ENCODE results near the gene ZFYVE1.

ZFYVE1 gene

DNA sequence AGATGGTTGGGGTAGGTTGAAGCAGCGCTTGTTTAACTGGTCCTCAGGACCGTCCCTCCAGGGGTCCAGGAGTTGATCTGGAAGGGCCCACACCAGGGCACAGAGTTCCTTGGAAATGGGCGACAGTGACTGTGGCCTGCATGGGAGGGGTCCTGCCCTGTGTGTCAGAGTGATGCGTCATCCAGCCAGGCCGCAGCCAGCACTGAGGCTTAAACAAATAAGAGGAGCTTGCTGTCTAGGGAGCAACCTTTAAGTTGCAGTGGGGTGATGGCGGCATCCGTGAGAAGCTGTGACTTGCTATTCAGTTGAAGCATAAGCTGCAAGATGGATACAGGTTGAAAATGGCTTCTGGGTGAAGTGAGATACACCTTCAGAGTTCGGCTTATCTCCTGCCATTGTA lies 80.4 kb downstream of the ZFYVE1 start:
- CTCF ChIA-PET = no interaction called here
- TF ChIP-seq L3MBTL2 (conservative IDR thresholded peaks at IDR 0.05) (no peak), LEF1 (IDR thresholded peaks at IDR 0.05; ENCODE audit: borderline replicate concordance) (no peak), SP1 (IDR thresholded peaks at IDR 0.05) (no peak), HDGF (IDR thresholded peaks at IDR 0.05; ENCODE audit: borderline replicate concordance) (no peak), TARDBP (IDR thresholded peaks at IDR 0.05) (no peak), BHLHE40 (IDR thresholded peaks at IDR 0.05; ENCODE audit: borderline replicate concordance) (no peak), FOXK2 (IDR thresholded peaks at IDR 0.05) (no peak), CTBP1 (IDR thresholded peaks at IDR 0.05; ENCODE audit: borderline replicate concordance) (no peak), ARNT (IDR thresholded peaks at IDR 0.05) (no peak), FOXA1 (IDR thresholded peaks at IDR 0.05) (no peak), ZNF384 (IDR thresholded peaks at IDR 0.05) (no peak), ELF4 (IDR thresholded peaks at IDR 0.05) (no peak), NFRKB (IDR thresholded peaks at IDR 0.05) (no peak)
- TF ChIP-seq, protein P1, sequence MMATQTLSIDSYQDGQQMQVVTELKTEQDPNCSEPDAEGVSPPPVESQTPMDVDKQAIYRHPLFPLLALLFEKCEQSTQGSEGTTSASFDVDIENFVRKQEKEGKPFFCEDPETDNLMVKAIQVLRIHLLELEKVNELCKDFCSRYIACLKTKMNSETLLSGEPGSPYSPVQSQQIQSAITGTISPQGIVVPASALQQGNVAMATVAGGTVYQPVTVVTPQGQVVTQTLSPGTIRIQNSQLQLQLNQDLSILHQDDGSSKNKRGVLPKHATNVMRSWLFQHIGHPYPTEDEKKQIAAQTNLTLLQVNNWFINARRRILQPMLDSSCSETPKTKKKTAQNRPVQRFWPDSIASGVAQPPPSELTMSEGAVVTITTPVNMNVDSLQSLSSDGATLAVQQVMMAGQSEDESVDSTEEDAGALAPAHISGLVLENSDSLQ (IDR thresholded peaks at IDR 0.05) = no peak
- DNase-seq (ENCODE audit: extremely low spot score) = no peak
- POLR2A ChIA-PET = no interaction called here

DNA sequence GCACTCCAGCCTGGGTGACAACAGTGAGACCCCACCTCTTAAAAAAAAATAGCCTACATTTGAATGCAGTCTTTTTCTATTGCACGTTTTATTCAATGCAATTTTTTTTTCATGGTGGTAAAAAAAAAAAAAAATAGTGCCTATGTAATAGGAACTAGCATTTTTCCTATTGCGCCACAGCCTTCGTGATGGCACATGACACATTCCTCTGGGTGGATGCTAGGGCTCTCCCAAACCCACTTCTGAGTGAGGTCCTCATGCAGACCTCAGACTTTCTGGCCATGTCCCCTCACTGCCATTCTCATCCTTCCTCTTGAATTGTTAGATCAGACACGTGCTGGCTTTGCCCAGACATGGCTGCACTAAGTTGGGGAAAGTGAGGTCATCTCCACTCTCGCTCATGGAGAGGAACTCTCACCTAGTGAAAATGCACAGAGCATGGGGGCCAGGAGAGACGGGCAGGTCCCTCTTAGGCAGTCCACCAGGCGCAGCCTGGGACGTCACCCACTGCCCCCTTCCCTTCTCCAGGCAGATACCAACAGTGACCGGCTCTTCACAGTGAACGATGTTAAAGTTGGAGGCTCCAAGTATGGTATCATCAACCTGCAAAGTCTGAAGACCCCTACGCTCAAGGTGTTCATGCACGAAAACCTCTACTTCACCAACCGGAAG lies 81.4 kb downstream of the ZFYVE1 start:
- POLR2A ChIA-PET = no interaction called here
- DNase-seq (ENCODE audit: extremely low spot score) = no peak
- CTCF ChIA-PET = no interaction called here
- TF ChIP-seq NFRKB (IDR thresholded peaks at IDR 0.05) (no peak), L3MBTL2 (conservative IDR thresholded peaks at IDR 0.05) (no peak), SUZ12 (IDR thresholded peaks at IDR 0.05) (no peak), FOXM1 (IDR thresholded peaks at IDR 0.05; ENCODE audit: borderline replicate concordance) (no peak), ARNT (IDR thresholded peaks at IDR 0.05) (no peak), ZNF384 (IDR thresholded peaks at IDR 0.05) (no peak), LEF1 (IDR thresholded peaks at IDR 0.05; ENCODE audit: borderline replicate concordance) (no peak), FOXA1 (IDR thresholded peaks at IDR 0.05) (no peak), SP1 (IDR thresholded peaks at IDR 0.05) (no peak), ELF4 (IDR thresholded peaks at IDR 0.05) (no peak), HDGF (IDR thresholded peaks at IDR 0.05; ENCODE audit: borderline replicate concordance) (no peak)
- TF ChIP-seq, protein P1 (IDR thresholded peaks at IDR 0.05) = no peak

DNA sequence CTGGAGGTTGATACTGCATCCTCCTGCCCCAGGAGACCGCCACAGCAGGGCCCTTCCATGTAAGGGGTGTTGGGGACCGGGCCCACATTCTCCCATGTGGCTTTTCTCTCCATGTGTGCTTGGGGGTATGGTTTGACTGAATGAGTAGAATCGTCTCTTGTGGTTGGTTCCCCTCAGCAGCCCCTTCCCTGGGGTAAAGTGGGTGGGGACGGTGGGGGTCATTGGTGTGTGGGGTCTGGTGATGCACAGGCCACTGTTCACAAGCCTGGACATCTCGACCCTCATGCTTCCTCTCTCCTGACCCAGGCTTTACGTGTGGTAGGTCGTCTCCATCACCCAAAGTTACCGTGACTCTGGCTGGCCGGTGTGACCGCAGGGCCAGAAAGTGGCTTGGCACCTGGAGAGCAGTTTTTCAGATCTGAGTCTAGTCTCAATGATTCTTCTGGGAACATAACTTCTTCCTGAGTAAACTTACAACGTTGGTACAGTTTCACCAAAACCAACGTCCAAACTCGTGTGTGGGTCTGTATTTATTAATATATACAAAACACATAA lies 83.0 kb downstream of the ZFYVE1 start:
- POLR2A ChIA-PET = interaction anchor here (0.8 kb wide), 1 partner anchor 431 kb away, joined by 3 read pairs; no protein-coding TSS in a partner anchor
- CTCF ChIA-PET = no interaction called here
- no peak for DNase-seq (ENCODE audit: extremely low spot score)
- TF ChIP-seq LEF1 (IDR thresholded peaks at IDR 0.05; ENCODE audit: borderline replicate concordance) = no peak
- no peak for TF ChIP-seq NFRKB (IDR thresholded peaks at IDR 0.05)
- TF ChIP-seq BHLHE40 (IDR thresholded peaks at IDR 0.05; ENCODE audit: borderline replicate concordance) = no peak
- no peak for TF ChIP-seq FOXA1 (IDR thresholded peaks at IDR 0.05)
- no peak for TF ChIP-seq ARNT (IDR thresholded peaks at IDR 0.05)
- TF ChIP-seq ELF4 (IDR thresholded peaks at IDR 0.05) = no peak
- no peak for TF ChIP-seq TARDBP (IDR thresholded peaks at IDR 0.05)
- no peak for TF ChIP-seq FOXK2 (IDR thresholded peaks at IDR 0.05)
- no peak for TF ChIP-seq FOXM1 (IDR thresholded peaks at IDR 0.05; ENCODE audit: borderline replicate concordance)
- no peak for TF ChIP-seq SUZ12 (IDR thresholded peaks at IDR 0.05)
- TF ChIP-seq L3MBTL2 (conservative IDR thresholded peaks at IDR 0.05) = no peak
- TF ChIP-seq, protein P1 (IDR thresholded peaks at IDR 0.05) = no peak
- no peak for TF ChIP-seq CTBP1 (IDR thresholded peaks at IDR 0.05; ENCODE audit: borderline replicate concordance)

DNA sequence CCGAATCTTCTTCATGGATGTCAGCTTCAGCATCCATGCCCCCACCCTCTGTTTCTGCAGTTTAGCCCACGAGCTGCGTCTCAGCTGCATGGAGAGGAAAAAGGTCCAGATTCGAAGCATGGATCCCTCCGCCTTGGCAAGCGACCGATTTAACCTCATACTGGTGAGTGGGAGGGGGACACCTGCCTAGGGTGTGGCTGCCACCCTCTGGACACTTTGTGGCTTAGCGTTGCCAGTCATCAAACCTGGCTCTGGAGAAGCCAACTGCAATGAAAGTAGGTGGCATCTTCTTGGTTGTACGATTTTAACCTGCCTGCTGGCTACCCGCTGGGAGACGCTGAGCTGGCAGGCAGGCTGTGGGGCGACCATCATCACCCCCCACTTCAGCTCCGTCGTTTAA lies 84.0 kb downstream of the ZFYVE1 start:
- POLR2A ChIA-PET = no interaction called here
- DNase-seq (ENCODE audit: extremely low spot score) = no peak
- TF ChIP-seq HDGF (IDR thresholded peaks at IDR 0.05; ENCODE audit: borderline replicate concordance) (no peak), CTBP1 (IDR thresholded peaks at IDR 0.05; ENCODE audit: borderline replicate concordance) (no peak), BHLHE40 (IDR thresholded peaks at IDR 0.05; ENCODE audit: borderline replicate concordance) (no peak), ZNF384 (IDR thresholded peaks at IDR 0.05) (no peak), FOXM1 (IDR thresholded peaks at IDR 0.05; ENCODE audit: borderline replicate concordance) (no peak), ARNT (IDR thresholded peaks at IDR 0.05) (no peak)
- CTCF ChIA-PET = interaction anchor here (0.8 kb wide), 1 partner anchor 429 kb away, joined by 4 read pairs; no protein-coding TSS in a partner anchor

DNA sequence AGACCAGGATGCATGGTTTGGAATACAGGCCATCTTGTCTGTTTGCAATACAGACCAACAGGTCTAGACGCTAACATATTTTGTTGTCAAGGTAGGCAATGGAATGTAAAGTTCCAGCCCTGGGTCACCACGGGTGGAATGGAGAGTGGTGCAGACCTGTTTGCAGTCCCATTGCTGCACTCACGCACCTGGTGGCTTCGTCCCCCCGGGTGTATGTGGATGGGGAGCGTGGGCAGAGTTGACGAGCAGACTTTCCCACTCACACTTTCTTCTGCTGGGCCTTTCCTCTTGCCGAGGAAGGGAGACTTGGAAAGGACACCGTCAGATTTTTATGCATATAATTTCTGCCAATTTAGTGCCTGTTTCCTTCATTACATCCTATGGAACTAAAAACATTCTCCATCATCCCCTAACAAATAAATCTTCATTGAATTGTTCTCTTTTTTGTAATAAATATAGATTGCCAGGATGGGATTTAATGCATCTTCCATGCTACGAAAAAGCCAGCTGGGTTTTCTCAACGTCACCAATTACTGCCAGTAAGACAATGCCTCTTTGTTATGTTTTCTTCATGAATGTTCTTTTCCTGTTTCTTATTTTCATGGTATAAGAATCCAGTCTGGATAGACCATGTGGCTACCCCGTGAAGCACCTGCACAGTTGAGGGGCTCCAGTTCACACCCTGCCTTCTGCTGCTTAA lies 85.5 kb downstream of the ZFYVE1 start:
- no peak for DNase-seq (ENCODE audit: extremely low spot score)
- CTCF ChIA-PET = no interaction called here
- POLR2A ChIA-PET = no interaction called here
- TF ChIP-seq ARNT (IDR thresholded peaks at IDR 0.05) = no peak
- no peak for TF ChIP-seq SUZ12 (IDR thresholded peaks at IDR 0.05)

DNA sequence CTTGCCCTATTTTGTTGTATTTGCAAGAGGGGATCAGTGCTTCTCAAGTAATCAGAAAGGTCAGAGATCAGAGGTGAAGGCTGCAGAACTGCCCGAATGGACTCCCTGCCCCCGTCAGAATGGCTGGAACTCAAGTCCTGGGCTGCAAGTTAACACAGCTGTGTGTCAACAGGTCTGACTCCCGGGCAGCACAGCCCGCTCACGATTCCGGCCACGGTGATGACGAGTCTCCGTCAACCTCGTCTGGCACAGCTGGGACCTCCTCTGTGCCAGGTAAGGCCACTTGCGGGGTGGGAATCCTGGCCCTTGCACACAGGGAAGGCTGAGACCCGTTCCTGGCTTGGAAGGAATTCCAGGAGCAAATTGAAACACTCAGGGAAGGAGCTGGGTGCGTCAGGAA lies 87.3 kb downstream of the ZFYVE1 start:
- POLR2A ChIA-PET = interaction anchor here (0.8 kb wide), 1 partner anchor 30 kb away, joined by 4 read pairs; no protein-coding TSS in a partner anchor

More for the DNA sequence above, 87.3 kb downstream of the ZFYVE1 start:
- no peak for DNase-seq (ENCODE audit: extremely low spot score)
- TF ChIP-seq ELF4 (IDR thresholded peaks at IDR 0.05) = no peak
- TF ChIP-seq L3MBTL2 (conservative IDR thresholded peaks at IDR 0.05) = no peak
- no peak for TF ChIP-seq BHLHE40 (IDR thresholded peaks at IDR 0.05; ENCODE audit: borderline replicate concordance)
- TF ChIP-seq FOXM1 (IDR thresholded peaks at IDR 0.05; ENCODE audit: borderline replicate concordance) = no peak
- TF ChIP-seq NFRKB (IDR thresholded peaks at IDR 0.05) = no peak
- TF ChIP-seq LEF1 (IDR thresholded peaks at IDR 0.05; ENCODE audit: borderline replicate concordance) = no peak
- no peak for TF ChIP-seq ARNT (IDR thresholded peaks at IDR 0.05)
- CTCF ChIA-PET = interaction anchor here (1.0 to 2.1 kb wide), 2 partner anchors 9 to 11 kb away, joined by 3 to 12 read pairs; no protein-coding TSS in a partner anchor

All from HEK293T (cell line).